ENCODE results near the gene AKNAD1.
"Not testable (repeated sequence)": the region's sequence is repeated elsewhere in the genome, so short reads cannot be mapped to it uniquely, and the experiment has no call there.

The AKNAD1 gene

GRCh38 chr1:108893141-108893530 is 36.2 kb upstream of the AKNAD1 start:
- Histone ChIP-seq H3K36me3 (ENCODE audit: control insufficient read depth, insufficient read depth, low read length) (no peaks in the 10 kb centered on the region), H3K4me2 (ENCODE audit: low read length) (no peak overlapping the region), H3K4me1 (no peaks in the 10 kb centered on the region), H2AFZ (no peak overlapping the region), H3K79me2 (no peaks in the 10 kb centered on the region), H3K27ac (no peak overlapping the region), H3K27me3 (ENCODE audit: control insufficient read depth, insufficient read depth, low read length) (no peaks in the 10 kb centered on the region), H3K9ac (no peak overlapping the region), H3K9me3 (ENCODE audit: control insufficient read depth, low read length) (no peaks in the 10 kb centered on the region), H3K4me3 (ENCODE audit: low read depth, low read length) (no peak overlapping the region)
- no peak for TF ChIP-seq CTCF (IDR thresholded peaks at IDR 0.05)

GRCh38 chr1:108892356-108893140 is 35.7 kb upstream of the AKNAD1 start:
- Histone ChIP-seq H3K4me2 (ENCODE audit: low read length) (no peak overlapping the region), H3K79me2 (no peaks in the 10 kb centered on the region), H3K4me3 (ENCODE audit: low read depth, low read length) (no peak overlapping the region), H3K27me3 (ENCODE audit: control insufficient read depth, insufficient read depth, low read length) (no peaks in the 10 kb centered on the region), H2AFZ (no peak overlapping the region), H3K4me1 (no peaks in the 10 kb centered on the region), H3K9me3 (ENCODE audit: control insufficient read depth, low read length) (no peaks in the 10 kb centered on the region), H3K27ac (no peak overlapping the region), H3K36me3 (ENCODE audit: control insufficient read depth, insufficient read depth, low read length) (no peaks in the 10 kb centered on the region), H3K9ac (no peak overlapping the region)
- TF ChIP-seq CTCF (IDR thresholded peaks at IDR 0.05): no peak

GRCh38 chr1:108889706-108890384 is 33.0 kb upstream of the AKNAD1 start:
- no peak overlapping the region for H3K27ac ChIP-seq

GRCh38 chr1:108889006-108889645 is 32.2 kb upstream of the AKNAD1 start:
- not testable (repeated sequence) for H3K36me3 ChIP-seq (ENCODE audit: control insufficient read depth, insufficient read depth, low read length); H3K9me3 ChIP-seq (ENCODE audit: control insufficient read depth, low read length); H2AFZ ChIP-seq; H3K4me3 ChIP-seq (ENCODE audit: low read depth, low read length); H3K4me1 ChIP-seq; H3K79me2 ChIP-seq; H3K27ac ChIP-seq; H3K9ac ChIP-seq; H3K4me2 ChIP-seq (ENCODE audit: low read length); H3K27me3 ChIP-seq (ENCODE audit: control insufficient read depth, insufficient read depth, low read length)

More at GRCh38 chr1:108889706-108890384, 33.0 kb upstream of the AKNAD1 start:
- H3K9ac ChIP-seq: no peak overlapping the region
- no peak for TF ChIP-seq CTCF (IDR thresholded peaks at IDR 0.05)
- H3K4me1 ChIP-seq: no peaks in the 10 kb centered on the region
- H3K27me3 ChIP-seq (ENCODE audit: control insufficient read depth, insufficient read depth, low read length): no peaks in the 10 kb centered on the region
- no peak overlapping the region for H3K4me3 ChIP-seq (ENCODE audit: low read depth, low read length)
- H3K36me3 ChIP-seq (ENCODE audit: control insufficient read depth, insufficient read depth, low read length): no peaks in the 10 kb centered on the region
- peak overlapping the region; percentile 47 for H2AFZ ChIP-seq
- H3K9me3 ChIP-seq (ENCODE audit: control insufficient read depth, low read length): no peaks in the 10 kb centered on the region
- H3K79me2 ChIP-seq: no peaks in the 10 kb centered on the region
- H3K4me2 ChIP-seq (ENCODE audit: low read length): no peak overlapping the region

GRCh38 chr1:108886292-108886691 is 29.4 kb upstream of the AKNAD1 start:
- Histone ChIP-seq H3K4me2 (ENCODE audit: low read length) (no peak overlapping the region), H3K4me1 (no peaks in the 10 kb centered on the region), H3K36me3 (ENCODE audit: control insufficient read depth, insufficient read depth, low read length) (no peaks in the 10 kb centered on the region), H3K27me3 (ENCODE audit: control insufficient read depth, insufficient read depth, low read length) (no peaks in the 10 kb centered on the region), H3K27ac (no peak overlapping the region), H2AFZ (no peak overlapping the region), H3K9ac (no peak overlapping the region), H3K79me2 (no peaks in the 10 kb centered on the region), H3K9me3 (ENCODE audit: control insufficient read depth, low read length) (no peaks in the 10 kb centered on the region), H3K4me3 (ENCODE audit: low read depth, low read length) (no peak overlapping the region)
- no peak for TF ChIP-seq CTCF (IDR thresholded peaks at IDR 0.05)
